NCI-H2171 (cell line): ENCODE results near the gene OR4C15.

Source experiments
- DNase-seq: peaks from one replicate; lab custom pipeline; 2025; lab: John Stamatoyannopoulos, UW

The OR4C15 gene

DNA sequence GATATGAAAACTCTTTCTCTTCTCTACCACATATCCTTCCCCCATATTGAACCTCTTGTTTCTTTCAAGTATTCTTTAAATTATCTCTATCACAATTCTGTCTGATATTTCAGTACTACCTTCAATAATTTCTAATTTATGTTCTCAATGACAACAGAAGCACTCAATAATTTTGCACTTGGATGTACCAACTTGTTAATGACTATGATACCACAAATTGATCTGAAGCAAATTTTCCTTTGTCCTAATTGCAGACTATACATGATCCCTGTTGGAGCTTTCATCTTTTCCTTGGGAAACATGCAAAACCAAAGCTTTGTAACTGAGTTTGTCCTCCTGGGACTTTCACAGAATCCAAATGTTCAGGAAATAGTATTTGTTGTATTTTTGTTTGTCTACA, at the start of gene OR4C15:
Gene OR4C15 (plus strand): TSS at position 301 of the 400 bp plus-strand sequence. CDS start 0 bp downstream, at position 301.
- no peak for DNase-seq

DNA sequence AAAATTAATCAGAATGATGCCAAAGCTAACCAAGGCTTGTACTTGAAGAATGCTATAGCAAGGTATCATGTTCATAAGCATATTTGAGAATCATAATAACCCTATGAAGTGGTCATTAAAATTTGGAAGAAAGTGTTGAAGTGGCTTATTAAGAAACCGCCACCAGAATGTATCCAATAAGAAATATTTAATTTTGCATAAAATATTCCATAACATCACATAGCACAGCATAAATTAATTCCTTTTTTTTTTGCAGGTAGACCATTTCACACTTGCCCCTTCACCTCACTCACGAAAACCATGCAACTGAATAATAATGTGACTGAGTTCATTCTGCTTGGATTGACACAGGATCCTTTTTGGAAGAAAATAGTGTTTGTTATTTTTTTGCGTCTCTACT, 17.6 kb downstream of the OR4C15 start, which contains the start of gene OR4C16:
Gene OR4C16 (plus strand): TSS at position 301 of the 400 bp plus-strand sequence. CDS start 0 bp downstream, at position 301.
- no peak for DNase-seq

DNA sequence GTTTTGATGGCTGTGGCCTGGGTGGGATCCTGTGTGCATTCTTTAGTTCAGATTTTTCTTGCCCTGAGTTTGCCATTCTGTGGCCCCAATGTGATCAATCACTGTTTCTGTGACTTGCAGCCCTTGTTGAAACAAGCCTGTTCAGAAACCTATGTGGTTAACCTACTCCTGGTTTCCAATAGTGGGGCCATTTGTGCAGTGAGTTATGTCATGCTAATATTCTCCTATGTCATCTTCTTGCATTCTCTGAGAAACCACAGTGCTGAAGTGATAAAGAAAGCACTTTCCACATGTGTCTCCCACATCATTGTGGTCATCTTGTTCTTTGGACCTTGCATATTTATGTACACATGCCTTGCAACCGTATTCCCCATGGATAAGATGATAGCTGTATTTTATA, 18.3 kb downstream of the OR4C15 start:
- no peak for DNase-seq
